H1 (cell line): ENCODE data around the gene YWHAB.

Source experiments
- BRCA1 ChIP-seq: IDR thresholded peaks from 2 replicates; pipeline ENCODE4 v1.6.1; 2012; ENCODE audit warnings: low read depth, low read length, improper control_type of control experiment
- POLR2A ChIP-seq, 2 experiments: IDR thresholded peaks; 1 replicate in 1 of 2; 2 replicates in 1 of 2; pipeline ENCODE4 v1.6.1; 2011; ENCODE audit warnings: low read depth in 2 of 2, low read length in 2 of 2, mild to moderate bottlenecking in 2 of 2; ENCODE audit errors: control extremely low read depth in 1 of 2
- RAD21 ChIP-seq, 2 experiments: IDR thresholded peaks in 1 of 2; conservative IDR thresholded peaks in 1 of 2; 2 replicates each; pipeline ENCODE4 v1.6.1; 2011; ENCODE audit warnings: low read depth in 2 of 2, low read length in 2 of 2, improper control_type of control experiment in 1 of 2, inconsistent platforms in 1 of 2, mild to moderate bottlenecking in 1 of 2, moderate library complexity in 1 of 2
- RXRA ChIP-seq: IDR thresholded peaks from 2 replicates; pipeline ENCODE4 v1.6.1; 2011; ENCODE audit warnings: low read depth, mild to moderate bottlenecking, low read length, moderate library complexity; ENCODE audit not compliant: insufficient read depth
- TF ChIP-seq, protein P1 (sequence below), 3 experiments: IDR thresholded peaks; 1 replicate in 2 of 3; 2 replicates in 1 of 3; pipeline versions ENCODE4 v1.5.1 to v1.6.1; 2011; ENCODE audit warnings: low read length in 3 of 3, mild to moderate bottlenecking in 3 of 3, inconsistent platforms in 2 of 3, low read depth in 1 of 3, moderate library complexity in 1 of 3; ENCODE audit not compliant: insufficient read depth in 1 of 3; ENCODE audit errors: control extremely low read depth in 1 of 3
- TF ChIP-seq, protein P2 (sequence below): IDR thresholded peaks from 2 replicates; pipeline ENCODE4 v1.6.1; 2011; ENCODE audit warnings: low read length, improper control_type of control experiment

DNA sequence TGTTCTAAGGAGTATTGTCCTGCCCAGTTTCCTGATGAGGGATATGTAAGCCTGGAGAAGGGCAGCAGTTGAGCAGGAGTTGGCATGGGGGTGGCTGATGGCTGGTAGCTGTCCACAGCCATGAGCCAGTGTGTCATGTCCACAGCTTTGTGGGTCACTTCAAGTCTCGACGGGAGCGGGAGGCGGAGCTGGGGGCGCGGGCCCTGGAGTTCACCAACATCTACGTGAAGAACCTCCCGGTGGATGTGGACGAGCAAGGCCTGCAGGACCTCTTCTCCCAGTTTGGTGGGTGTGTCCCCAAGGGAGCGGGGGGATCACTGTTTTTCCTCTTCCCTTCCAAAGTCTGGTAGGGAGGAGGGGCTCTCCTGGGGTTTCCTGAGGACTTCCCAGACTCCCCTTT, 33.3 kb downstream of the YWHAB start:
- TF ChIP-seq, protein P1, sequence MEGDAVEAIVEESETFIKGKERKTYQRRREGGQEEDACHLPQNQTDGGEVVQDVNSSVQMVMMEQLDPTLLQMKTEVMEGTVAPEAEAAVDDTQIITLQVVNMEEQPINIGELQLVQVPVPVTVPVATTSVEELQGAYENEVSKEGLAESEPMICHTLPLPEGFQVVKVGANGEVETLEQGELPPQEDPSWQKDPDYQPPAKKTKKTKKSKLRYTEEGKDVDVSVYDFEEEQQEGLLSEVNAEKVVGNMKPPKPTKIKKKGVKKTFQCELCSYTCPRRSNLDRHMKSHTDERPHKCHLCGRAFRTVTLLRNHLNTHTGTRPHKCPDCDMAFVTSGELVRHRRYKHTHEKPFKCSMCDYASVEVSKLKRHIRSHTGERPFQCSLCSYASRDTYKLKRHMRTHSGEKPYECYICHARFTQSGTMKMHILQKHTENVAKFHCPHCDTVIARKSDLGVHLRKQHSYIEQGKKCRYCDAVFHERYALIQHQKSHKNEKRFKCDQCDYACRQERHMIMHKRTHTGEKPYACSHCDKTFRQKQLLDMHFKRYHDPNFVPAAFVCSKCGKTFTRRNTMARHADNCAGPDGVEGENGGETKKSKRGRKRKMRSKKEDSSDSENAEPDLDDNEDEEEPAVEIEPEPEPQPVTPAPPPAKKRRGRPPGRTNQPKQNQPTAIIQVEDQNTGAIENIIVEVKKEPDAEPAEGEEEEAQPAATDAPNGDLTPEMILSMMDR (IDR thresholded peaks at IDR 0.05; ENCODE audit: control extremely low read depth in 1 of 3, insufficient read depth in 1 of 3, low read depth in 1 of 3, low read length in 3 of 3), result no peak
- TF ChIP-seq RAD21 (IDR thresholded peaks at IDR 0.05 in 1 of 2, conservative IDR thresholded peaks at IDR 0.05 in 1 of 2; ENCODE audit: low read depth in 2 of 2, low read length in 2 of 2) (no peak), RXRA (no peak), POLR2A (IDR thresholded peaks at IDR 0.05; ENCODE audit: control extremely low read depth in 1 of 2, low read depth in 2 of 2, low read length in 2 of 2) (no peak), BRCA1 (no peak)
- TF ChIP-seq, protein P2, sequence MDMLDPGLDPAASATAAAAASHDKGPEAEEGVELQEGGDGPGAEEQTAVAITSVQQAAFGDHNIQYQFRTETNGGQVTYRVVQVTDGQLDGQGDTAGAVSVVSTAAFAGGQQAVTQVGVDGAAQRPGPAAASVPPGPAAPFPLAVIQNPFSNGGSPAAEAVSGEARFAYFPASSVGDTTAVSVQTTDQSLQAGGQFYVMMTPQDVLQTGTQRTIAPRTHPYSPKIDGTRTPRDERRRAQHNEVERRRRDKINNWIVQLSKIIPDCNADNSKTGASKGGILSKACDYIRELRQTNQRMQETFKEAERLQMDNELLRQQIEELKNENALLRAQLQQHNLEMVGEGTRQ, result no peak
